Ovary (tissue), 3 donors: Measurements from ENCODE around the gene ENOX1.

Experiments used
- CTCF ChIP-seq, 3 donors: fragments of 450-650 bp in 2 of 3; fragments of 200-600 bp in 1 of 3; IDR thresholded peaks; one replicate each; pipeline versions ENCODE4 v1.5.1 to v1.8.0; 2016 to 2022; ENCODE audit warnings: antibody characterized with exemption in 3 of 3, mild to moderate bottlenecking in 1 of 3
- EP300 ChIP-seq: sonication (generic); formaldehyde crosslinking; IDR thresholded peaks from one replicate; pipeline ENCODE4 v1.6.1; 2017; ENCODE audit warnings: antibody characterized with exemption
- POLR2A ChIP-seq: fragments of 450-650 bp; IDR thresholded peaks from one replicate; pipeline ENCODE4 v1.6.1; 2017; ENCODE audit warnings: antibody characterized with exemption, mild to moderate bottlenecking, moderate library complexity
- donor health status: DM: no; HTN: no; CAD: no.

- TF ChIP-seq POLR2A (no peak), EP300 (no peak), CTCF (IDR thresholded peaks at IDR 0.05) (no peak)
Measured at GRCh38 chr13:43301346-43301969, 485.3 kb downstream of the ENOX1 start.
